Upper lobe of left lung (tissue), 4 donors: ENCODE data around the gene AREL1.

Experiments used
- EP300 ChIP-seq, 4 donors: sonication (generic); formaldehyde crosslinking; IDR thresholded peaks; one replicate each; pipeline ENCODE4 v1.5.1; 2017; ENCODE audit warnings: antibody characterized with exemption in 4 of 4, control low read depth in 2 of 4
- POLR2A ChIP-seq, 4 donors: fragments of 450-650 bp; IDR thresholded peaks; one replicate each; pipeline ENCODE4 v1.5.1; 2016 to 2017; ENCODE audit warnings: antibody characterized with exemption in 4 of 4, mild to moderate bottlenecking in 2 of 4
- POLR2AphosphoS5 ChIP-seq, 2 donors: sonication (generic); formaldehyde crosslinking; IDR thresholded peaks; one replicate each; pipeline ENCODE4 v1.5.1; 2017; ENCODE audit warnings: antibody characterized with exemption in 2 of 2
- TF ChIP-seq, protein P1 (sequence below), 6 experiments: fragments of 450-650 bp in 4 of 6; fragments of 200-600 bp in 2 of 6; sonication (generic) in 2 of 6; IDR thresholded peaks; one replicate each; pipeline ENCODE4 v1.5.1; 2016 to 2019; ENCODE audit warnings: antibody characterized with exemption in 6 of 6

- TF ChIP-seq, protein P1, sequence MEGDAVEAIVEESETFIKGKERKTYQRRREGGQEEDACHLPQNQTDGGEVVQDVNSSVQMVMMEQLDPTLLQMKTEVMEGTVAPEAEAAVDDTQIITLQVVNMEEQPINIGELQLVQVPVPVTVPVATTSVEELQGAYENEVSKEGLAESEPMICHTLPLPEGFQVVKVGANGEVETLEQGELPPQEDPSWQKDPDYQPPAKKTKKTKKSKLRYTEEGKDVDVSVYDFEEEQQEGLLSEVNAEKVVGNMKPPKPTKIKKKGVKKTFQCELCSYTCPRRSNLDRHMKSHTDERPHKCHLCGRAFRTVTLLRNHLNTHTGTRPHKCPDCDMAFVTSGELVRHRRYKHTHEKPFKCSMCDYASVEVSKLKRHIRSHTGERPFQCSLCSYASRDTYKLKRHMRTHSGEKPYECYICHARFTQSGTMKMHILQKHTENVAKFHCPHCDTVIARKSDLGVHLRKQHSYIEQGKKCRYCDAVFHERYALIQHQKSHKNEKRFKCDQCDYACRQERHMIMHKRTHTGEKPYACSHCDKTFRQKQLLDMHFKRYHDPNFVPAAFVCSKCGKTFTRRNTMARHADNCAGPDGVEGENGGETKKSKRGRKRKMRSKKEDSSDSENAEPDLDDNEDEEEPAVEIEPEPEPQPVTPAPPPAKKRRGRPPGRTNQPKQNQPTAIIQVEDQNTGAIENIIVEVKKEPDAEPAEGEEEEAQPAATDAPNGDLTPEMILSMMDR (IDR thresholded peaks at IDR 0.05): no peak
- TF ChIP-seq EP300 (IDR thresholded peaks at IDR 0.05) (no peak), POLR2AphosphoS5 (IDR thresholded peaks at IDR 0.05) (no peak), POLR2A (IDR thresholded peaks at IDR 0.05) (no peak)
Observed at GRCh38 chr14:74616996-74617700, 95.7 kb downstream of the AREL1 start.
